HG03460 (cell line): ENCODE measurements around the gene EVA1A.

Source experiments
- ATAC-seq: cut with Tn5 transposase; IDR thresholded peaks from one replicate; pipeline ENCODE4 v1.9.1; 2021; ENCODE audit not compliant: unreplicated experiment

The EVA1A gene, protein sequence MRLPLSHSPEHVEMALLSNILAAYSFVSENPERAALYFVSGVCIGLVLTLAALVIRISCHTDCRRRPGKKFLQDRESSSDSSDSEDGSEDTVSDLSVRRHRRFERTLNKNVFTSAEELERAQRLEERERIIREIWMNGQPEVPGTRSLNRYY

GRCh38 chr2:75560768-75561565 is at the start of gene EVA1A:
Gene EVA1A (minus strand): TSS chr2:75560939. CDS start chr2:75518140, 42,799 bp downstream.
- no peak for ATAC-seq

GRCh38 chr2:75609937-75610508 is 49.3 kb upstream of the EVA1A start:
- no peak for ATAC-seq

DNA sequence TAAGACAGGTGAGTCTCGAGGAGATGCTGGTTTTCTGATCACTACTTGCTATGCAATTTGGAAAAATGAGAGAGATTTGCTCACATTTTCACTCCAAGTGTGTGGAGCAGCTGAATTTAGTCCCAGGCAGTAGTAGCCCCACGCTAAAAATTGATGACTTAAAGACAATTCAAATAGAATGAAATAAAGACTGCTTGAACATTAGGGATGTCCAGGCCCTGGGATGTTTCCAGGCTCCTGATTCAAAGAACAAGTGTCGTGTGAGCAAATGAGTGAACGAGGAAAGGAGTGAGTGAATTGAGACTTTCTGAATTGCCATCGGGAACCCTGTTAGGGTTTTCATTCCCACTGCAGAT is 48.6 kb upstream of the EVA1A start:
- no peak for ATAC-seq

DNA sequence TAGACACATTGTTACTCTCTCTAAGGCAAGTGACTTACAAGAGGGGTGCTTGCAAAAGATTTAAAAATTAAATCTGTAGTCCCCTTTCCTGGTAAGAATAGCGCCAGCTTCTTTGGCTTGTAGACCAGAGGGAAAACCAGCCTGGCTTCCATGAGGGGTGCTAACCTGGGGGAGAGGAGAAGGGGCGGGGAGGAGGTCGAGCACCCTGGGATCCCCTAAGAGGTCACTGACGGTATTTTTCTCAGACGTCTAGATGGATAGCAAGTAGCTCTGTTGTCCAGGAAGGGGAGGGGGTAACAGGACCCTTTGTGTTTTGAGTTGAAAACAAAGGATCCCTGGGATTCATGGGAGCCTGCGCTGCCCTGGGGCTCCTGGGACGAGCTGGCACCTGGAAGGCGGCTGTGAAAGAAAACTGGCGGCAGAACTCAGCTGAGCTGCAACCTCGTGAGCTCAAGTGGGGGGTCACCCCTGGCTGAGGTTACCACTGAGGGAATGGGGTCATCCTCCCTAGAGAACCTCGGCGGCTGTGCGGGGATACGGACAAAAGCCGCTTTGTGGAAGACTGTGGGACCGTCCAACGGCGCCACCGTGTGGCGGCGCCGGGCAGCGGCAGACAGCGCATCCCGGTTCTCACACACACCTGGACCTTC is 48.1 kb upstream of the EVA1A start:
- ATAC-seq = peak; percentile 83

GRCh38 chr2:75607988-75608683 is 47.4 kb upstream of the EVA1A start:
- no peak for ATAC-seq

- ATAC-seq = no peak
Observed at GRCh38 chr2:75607400-75607798, 46.7 kb upstream of the EVA1A start.

DNA sequence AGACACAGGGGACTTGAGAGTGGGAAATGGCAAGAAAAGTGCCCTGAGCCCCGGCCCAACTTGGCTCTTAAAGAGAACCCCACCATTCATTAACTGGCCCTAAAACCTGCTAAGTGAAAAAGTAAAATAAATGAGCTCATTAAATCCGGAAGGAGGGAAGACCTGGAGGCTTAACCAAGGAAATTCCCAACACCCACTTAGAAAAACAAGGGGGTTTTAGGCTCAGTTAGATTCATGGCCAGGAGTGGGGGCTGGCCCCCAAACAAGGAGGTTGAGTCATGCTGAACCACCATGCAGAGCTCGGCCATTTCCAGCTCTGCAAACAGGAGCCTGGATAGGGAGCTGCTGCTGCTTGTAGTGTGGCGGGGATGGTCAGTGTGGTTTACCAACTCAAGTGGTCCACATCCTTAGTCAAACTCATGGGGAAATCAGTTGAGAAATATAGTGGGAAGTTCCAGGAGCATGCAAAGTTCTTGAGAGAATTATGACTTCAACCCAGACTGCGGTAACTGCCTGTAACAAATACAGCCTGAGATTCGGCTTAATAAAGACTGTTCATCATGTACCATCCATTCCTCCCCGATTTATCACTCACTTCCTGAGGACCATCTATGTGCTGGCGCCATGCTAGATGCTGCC is 46.1 kb upstream of the EVA1A start:
- ATAC-seq = no peak

GRCh38 chr2:75605770-75606529 is 45.2 kb upstream of the EVA1A start:
- no peak for ATAC-seq

DNA sequence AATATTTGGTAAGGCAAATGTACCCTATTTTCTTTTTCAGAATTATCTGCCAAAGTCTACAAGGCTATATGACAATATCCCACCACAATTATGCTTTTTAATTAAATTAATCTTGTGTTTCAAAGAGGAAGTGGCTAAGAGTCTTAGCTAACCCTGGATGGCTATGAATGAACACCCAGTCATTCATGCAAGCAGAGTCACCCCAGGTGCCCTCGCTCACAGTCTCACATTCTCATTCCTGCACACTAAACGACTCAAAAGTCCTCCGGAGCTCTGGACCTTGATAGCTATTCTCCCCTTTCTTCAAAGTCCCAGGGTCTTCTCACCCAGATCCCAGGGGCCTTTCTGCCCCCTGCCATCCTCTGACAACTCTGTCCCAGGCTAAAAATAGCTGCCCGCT is 43.7 kb upstream of the EVA1A start:
- no peak for ATAC-seq

DNA sequence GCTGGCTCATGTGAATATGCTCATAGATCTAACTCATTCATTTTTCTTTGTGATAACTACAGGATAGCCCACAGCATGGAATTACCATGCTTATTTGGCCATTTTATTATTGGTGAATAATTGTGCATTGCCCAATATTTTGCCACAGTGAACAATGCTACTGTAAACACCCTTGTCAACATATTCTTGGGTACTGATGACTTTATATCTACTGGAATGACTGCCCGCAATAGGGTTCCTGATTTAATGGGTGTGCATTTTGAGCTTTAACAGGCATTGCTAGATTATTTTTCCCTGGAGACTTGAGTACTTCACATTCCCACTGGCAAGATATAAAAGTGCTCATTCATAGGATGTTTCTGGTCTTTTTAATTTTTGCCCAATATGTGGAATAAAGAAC is 42.7 kb upstream of the EVA1A start:
- ATAC-seq = no peak

DNA sequence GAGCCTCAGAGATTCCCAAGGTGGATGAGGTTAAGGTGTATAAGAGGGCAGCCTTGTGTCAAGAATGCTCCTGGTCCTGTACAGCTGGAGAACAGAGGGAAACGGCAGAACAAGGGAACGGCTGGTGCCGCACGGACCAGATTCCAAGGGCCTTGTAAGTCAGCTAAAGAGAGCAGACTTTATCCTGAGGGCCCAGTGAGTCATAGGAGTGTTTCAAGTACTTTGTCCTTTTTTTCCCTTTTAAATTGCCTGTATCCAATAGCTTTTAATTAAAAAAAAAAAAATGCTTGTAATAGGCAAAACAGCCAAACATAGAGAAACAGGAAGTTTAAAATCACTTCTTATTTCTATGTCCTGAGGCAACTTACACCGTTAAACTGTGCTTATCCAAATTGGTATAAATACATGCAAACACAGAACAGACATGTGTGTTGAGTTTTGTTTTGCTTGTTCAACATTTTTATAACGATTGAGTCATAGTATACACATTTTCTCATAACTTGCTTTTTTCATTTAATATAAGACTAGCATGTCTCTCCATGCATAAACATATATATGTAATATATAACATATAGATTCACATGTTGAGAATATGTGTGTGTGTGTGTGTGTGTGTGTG is 42.1 kb upstream of the EVA1A start:
- ATAC-seq = no peak

- no peak for ATAC-seq
Observed at GRCh38 chr2:75600461-75601011, 39.8 kb upstream of the EVA1A start.

DNA sequence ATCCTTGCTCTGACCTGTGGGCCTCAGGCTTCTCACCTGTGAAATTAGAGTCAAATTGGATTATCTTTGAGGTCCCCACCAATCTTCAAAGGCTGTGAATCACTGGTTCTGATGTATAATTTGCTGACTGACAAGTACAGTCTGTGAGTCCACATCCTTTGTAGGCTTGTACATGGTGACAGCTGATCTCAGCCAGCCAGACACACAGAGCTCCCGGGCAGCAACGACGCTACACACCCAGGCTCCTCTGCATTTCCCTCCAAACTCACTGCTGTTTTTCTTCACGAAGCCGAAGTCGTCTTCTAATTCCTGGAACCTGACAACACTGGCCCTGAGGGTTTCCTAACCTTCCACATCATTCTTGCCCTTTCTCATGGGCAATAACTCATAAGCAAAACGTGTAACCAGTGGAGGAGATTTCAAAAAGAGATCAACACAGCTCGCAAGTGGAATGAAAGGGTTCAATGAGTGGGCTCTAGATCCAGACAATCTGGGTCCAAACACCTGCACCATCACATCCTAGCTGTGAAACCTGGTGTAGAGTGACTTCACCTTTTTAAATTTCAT is 37.9 kb upstream of the EVA1A start:
- ATAC-seq = no peak

DNA sequence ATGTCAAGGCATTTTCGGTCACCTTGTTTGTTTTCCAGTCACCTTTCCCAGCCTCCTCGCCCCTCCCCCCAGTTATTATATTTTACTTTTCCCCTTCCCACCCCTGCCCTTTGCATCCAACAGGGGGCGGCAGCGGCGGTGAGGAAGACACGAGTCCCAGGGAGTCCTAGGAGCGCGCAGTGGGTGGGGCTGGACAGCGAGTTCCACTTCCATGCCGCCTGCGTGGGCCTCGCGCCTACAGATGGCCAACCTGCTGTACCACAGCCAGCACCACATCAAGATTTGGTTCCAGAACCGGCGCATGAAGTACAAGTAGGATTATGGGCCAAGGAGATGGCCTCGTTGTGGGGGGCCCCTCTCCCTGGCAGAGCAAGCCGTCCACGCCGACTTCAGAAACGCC is 37.2 kb upstream of the EVA1A start:
- ATAC-seq = no peak

DNA sequence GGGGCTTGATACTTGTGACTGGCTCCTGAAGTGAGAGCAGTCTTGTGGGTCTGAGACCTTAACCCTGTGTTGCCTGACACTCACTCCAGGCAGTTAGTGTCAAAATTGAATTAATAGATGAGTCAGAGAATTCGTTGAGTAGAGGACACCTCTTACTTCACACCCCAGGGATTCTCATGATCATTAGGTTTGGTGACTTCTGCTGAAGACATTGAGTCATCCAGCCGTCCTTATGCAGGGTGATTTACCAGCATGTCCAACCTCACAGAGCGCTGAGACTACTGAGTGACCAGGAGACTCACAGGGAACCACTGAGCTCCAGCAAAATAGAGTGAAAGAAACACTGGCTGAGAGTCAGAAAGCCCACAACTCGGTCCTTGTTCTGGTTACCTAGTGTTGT is 36.0 kb upstream of the EVA1A start:
- ATAC-seq = no peak

GRCh38 chr2:75595541-75596395 is 35.0 kb upstream of the EVA1A start:
- ATAC-seq = no peak

GRCh38 chr2:75594596-75594995 is 33.9 kb upstream of the EVA1A start:
- no peak for ATAC-seq

DNA sequence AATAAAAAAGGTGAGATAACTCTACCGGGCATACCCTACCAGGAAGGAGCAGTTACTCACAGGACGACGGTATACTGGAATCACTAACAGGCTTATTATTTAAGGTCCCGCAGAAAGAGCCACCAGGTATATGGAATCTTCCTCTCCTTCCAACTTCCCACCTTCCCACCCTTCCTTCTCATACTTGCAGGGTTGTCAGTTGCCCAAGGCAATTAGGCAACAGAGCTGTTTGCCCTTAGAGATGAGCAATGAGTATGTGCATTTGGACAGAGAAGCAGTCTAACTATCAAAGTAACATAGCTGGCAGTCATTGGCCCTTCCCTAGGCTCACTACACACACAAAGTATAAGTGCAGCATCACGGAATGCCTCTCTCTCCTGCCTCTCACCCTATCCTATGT is 32.1 kb upstream of the EVA1A start:
- ATAC-seq = no peak
